ENCODE measurements around the gene GOLGA6A.
"Not testable (repeated sequence)": the region's sequence is repeated elsewhere in the genome, so short reads cannot be mapped to it uniquely, and the experiment has no call there.

Gene GOLGA6A

DNA sequence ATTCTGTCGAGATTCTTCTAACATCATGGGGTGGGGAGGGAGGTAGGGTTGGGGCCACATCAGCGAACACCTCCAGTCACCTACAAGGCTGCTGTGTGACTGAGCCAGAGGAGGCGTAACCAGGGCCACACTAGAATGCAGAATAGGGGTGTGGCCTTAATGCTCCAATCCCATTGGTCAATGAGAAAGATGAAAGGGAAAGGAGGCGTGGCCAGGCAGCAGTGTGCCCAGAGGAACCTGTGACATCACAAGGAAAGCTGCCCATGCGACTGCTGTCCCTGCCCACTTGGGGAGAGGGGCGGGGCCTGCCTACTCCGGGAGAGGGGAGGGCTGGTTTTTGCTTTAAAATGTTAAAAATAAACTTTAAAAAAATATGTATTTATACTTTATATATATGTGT, at the start of gene GOLGA6A:
Gene GOLGA6A, minus strand, starts transcription at position 101 of the 400 bp plus-strand sequence. Its CDS starts 41 bp downstream, at position 60.
- DNase-seq = not testable (repeated sequence)

DNA sequence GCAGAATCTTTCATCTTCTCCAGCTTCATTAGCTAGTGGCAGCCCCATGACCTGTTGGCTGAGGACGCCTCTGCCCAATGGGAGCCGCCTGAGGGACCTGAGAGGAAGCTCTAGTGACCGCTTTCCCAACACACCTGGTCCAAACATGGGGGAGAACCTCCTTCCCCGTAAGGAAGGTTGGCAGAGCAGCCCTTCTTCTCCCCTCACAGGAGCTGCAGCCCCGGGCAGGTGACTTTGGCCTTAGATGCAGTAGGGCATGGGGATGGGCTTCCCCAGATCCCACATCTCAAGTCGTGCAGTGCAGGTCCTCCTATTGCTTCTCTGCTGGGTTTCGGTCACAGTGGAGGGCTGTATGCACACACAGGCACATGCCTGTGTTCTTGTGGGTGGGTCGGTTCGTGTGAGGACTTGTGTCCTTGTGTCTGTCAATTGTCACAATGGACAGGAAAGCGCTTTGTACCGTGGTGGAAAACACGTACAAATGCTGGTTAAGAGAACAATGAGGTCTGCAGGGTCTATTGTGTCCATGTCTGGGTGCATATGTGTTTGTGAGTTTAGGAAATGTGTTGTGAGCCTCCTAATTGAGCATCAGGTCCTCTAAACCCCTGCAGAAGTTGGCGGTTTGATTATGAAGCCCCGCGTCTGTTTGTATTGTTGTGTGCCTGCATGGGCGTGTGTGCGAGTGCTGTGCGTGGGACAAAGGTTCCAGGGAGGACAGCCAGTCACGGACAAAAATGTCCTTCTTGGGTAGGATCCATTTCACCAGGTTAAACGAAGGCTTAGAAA, 49.5 kb upstream of the GOLGA6A start:
- no peak for DNase-seq

DNA sequence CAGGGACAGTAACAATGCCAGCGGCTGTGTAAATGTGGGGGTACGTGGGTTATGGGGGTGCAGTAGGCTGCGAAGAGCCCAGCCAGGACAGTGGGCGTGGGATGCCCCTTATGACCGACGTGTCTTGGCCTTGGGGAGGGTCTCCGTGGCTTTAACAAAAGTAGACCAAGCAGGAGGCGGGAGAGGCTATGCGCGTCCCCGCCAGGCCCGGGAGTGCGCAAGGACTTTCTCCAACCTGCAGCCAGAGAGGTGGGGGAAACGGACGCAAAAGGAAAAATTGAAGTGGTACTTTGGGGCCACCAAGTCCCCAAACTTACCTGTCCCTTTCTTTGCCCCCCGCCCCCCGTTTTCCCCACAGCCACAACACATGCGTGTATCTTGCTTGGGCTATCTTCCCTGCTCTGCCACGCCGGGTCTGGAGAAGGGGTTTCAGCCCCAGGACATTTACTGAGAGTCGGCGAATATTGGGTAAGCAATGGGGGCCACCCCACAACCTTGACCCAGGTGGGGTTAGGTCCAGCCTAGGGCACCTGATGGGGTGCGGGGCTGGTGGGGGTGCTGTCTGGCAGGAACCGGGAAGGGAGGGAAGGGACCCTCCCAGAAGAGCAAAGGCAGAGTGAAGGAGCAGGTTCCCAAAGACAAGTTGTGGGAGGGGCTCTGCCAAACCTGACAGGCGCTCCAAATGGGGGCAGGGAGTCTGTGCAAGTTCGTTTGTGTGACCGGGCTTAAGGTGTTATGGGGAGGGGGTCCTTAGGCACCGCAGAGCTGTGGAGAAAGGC, 48.7 kb upstream of the GOLGA6A start:
- DNase-seq = no peak

- DNase-seq = no peak
Observed at GRCh38 chr15:74130155-74130848, 48.0 kb upstream of the GOLGA6A start, which contains the start of gene ISLR2. TSS of gene ISLR2 (plus strand) at chr15:74130586. CDS start at chr15:74132755, 2,169 bp downstream.

- DNase-seq = no peak
Observed at GRCh38 chr15:74129586-74130154, 47.3 kb upstream of the GOLGA6A start.

DNA sequence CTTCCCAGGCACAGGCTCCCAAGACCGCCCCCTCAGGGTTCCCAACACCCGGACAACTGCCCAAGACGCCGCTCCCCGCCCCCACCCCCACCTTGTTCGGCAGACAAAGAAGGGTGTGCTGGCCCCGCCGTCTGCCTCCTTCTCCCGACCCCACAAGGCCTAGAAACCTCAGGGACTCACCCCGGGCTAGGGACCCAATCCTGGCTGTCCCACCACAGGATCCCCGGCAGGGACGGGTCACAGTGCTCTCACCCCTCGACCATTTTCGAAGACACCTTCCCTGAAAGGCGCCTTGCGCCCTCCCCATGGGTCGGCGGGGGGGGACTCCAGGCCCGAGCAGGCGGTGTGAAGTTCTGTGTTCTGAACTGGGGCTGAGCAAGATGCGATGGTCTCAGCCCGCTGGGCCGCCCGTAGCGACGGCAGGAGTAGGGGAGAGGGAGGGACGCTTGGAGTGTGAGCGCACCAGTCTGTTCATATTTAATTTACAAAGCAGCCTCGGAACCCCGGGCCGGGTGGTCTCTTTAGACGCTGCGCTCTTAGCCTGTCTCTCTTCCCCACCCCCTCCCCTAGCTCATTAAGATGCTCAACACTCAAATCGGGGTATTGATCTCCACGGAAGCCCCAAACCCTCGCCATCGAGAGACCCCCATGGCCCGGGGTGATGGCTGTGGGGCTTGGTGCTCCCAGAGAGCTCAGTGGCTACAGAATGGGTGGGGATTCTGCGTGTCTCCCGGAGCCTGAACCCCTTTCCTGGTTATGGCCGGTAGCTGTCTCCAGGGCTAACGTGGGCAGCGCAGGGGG, 46.6 kb upstream of the GOLGA6A start:
- no peak for DNase-seq

GRCh38 chr15:74127954-74128784, 45.8 kb upstream of the GOLGA6A start:
- DNase-seq = no peak

- DNase-seq = peak; percentile 78
Observed at GRCh38 chr15:74127255-74127953, 45.1 kb upstream of the GOLGA6A start.

GRCh38 chr15:74124759-74125158, 42.4 kb upstream of the GOLGA6A start:
- no peak for DNase-seq

- no peak for DNase-seq
Observed at GRCh38 chr15:74124196-74124595, 41.8 kb upstream of the GOLGA6A start.

DNA sequence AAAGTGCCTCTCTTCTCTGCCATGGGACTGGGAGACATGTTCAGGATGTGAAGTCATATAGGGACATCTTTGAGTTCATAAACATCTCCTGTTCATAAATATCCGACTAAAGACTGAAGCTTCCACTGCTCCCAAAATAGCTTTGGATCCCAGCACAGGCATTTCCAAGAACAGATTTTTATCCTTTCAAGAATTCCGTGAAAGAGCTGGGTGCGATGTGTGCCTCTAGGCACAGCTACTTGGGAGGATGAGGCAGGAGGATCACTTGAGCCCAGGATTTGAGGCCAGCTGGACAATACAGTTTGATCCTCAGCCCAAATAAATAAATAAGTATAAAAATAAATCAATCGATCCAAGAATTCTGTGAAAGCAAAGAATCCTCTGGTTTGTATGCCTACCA, 41.3 kb upstream of the GOLGA6A start:
- no peak for DNase-seq

DNA sequence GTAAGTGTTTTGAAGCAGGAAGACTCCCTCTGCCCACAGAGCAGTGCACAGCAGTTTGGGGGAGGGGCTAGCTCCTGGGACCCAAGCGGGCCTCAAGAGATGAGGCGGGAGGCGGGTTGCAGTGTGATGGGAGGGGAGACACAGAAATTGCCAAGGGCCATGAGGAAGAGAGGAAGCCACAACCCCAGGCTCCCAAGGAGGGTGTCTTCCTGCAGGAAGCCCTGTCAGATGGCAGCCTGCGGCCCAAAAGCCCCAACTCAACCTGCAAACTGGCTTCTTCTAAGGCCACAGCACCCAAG, 40.7 kb upstream of the GOLGA6A start:
- no peak for DNase-seq

DNA sequence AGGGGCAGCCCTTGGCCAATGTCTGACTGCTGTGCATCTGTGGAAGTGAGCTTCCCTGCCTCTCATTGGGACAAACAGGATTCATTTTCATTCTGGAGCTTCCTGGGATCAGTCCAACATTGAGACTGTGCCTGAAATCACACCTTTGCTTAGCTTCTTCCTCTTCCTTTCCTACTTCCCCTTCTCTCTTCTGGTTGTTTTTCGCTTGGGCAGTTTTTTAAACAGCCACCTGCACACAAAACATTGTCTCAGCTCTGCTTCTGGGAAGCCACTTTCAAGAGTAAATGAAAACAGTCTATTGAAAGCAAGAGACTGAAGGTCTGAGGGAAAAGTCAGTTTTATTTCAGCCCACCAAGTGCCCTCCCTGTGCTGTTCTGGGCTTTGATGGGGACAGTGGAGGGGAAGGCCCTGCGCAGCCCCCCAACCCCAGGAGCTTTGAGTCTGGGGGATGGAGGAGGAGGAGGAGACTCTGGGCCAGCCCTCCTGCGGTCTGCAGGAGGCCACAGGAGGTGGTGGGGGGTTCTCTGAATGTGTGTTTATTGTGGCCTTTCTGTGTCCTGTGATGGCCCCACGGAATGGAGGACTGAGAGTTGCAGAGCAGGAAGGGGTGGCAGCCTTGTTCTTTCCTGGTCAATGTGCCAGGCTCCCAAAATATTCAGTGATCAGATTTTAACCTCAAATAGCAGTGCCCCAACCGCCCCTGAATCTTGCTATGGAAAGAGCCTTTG, 40.2 kb upstream of the GOLGA6A start:
- DNase-seq = no peak

DNA sequence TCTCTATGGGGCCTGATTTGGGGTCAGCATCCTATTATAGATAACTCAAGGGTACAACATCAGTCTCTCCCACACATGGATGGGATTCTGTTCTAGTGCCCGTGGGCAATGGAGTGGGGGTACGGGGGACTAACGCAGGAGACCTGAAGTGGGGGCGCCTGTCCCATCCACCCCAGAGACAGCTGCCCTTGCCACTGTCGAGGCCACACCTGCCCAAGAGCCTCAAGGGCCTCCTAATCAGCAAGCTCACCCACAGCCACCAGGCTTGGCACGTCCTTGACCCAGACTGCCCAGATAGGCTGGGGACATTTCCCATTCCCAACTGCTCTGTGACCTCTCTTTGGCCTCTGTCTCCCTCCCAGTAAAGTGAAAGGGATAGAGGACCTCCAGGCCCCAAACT, 39.5 kb upstream of the GOLGA6A start:
- no peak for DNase-seq

GRCh38 chr15:74121039-74121438, 38.7 kb upstream of the GOLGA6A start:
- no peak for DNase-seq

GRCh38 chr15:74120426-74120825, 38.1 kb upstream of the GOLGA6A start:
- no peak for DNase-seq

DNA sequence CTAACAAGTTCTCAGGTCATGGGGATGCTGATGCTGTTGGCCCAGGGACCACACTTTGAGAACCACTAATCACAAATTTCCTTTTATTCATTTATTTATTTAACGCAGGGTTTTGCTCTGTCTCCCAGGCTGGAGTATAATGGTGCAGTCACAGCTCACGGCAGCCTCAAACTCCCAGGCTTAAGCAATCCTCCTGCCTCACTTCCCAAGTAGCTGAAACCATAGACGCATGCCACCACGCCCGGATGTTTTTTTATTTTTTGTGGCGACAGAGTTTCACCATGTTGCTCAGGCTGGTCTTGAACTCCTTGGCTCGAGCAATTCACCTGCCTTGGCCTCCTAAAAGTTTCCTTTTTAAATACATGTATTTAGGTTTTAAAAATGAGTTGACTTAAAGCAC, 27.4 kb upstream of the GOLGA6A start:
- no peak for DNase-seq

DNA sequence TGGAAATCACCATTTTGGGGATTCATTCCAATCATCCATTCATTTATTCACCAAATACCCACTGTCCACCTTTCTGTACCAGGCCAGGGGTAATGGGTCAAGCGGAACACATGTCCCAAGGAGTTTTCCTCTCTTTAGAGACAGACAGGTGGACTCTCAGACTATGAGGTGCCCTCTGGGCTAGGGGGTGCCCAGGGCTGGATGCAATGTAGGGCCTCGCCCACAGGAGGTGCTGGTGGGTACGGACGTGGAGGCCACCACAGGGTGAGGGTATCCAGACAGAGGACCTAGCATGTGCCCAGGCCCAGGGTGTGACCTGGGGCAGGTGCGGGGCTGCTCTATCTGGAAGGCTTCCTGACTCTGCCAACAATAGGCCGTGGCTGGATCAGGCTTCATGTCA, 26.3 kb upstream of the GOLGA6A start:
- DNase-seq = not testable (repeated sequence)

- no peak for DNase-seq
Observed at GRCh38 chr15:74108111-74108510, 25.8 kb upstream of the GOLGA6A start.

Data from NCI-H1694 treated with DMSO at 0.1 percent for 48 hours (cell line).